HepG2 (cell line): ENCODE measurements around the gene ADCY6. TPM values are rescaled to one million over a fixed set of nuclear protein-coding genes. Genes with fewer than 3 reads are reported as not detected.
A peak's percentile ranks its signal among the peaks of the same experiment; 100 is the strongest.

ENCODE experiments used
- ARID4A ChIP-seq: sonication (generic); formaldehyde crosslinking; IDR thresholded peaks from 2 replicates; pipeline ENCODE4 v1.5.0; 2020; ENCODE audit warnings: mild to moderate bottlenecking, missing genetic modification reagents, borderline replicate concordance
- CEBPB ChIP-seq: IDR thresholded peaks from 2 replicates; pipeline ENCODE4 v1.6.1; 2011; ENCODE audit warnings: low read depth, low read length, improper control_type of control experiment, borderline replicate concordance
- DBP ChIP-seq: sonication (generic); formaldehyde crosslinking; IDR thresholded peaks from 2 replicates; pipeline ENCODE4 v1.4.0; 2020; ENCODE audit warnings: missing genetic modification reagents; ENCODE audit errors: not compliant biosample characterization
- EED ChIP-seq: sonication (generic); formaldehyde crosslinking; IDR thresholded peaks from 2 replicates; pipeline ENCODE4 v1.5.0; 2020; ENCODE audit warnings: mild to moderate bottlenecking, missing genetic modification reagents
- ETV6 ChIP-seq: sonication (generic); formaldehyde crosslinking; conservative IDR thresholded peaks from 2 replicates; pipeline ENCODE4 v1.4.0; 2020; ENCODE audit warnings: missing genetic modification reagents
- FOXA3 ChIP-seq: IDR thresholded peaks from 2 replicates; pipeline ENCODE4 v1.6.1; 2016; ENCODE audit warnings: missing genetic modification reagents, missing compliant biosample characterization
- GPN1 ChIP-seq: sonication (generic); formaldehyde crosslinking; IDR thresholded peaks from 2 replicates; pipeline ENCODE4 v1.5.1; 2020; ENCODE audit warnings: missing genetic modification reagents, borderline replicate concordance
- HOXD1 ChIP-seq: sonication (generic); formaldehyde crosslinking; IDR thresholded peaks from 2 replicates; pipeline ENCODE4 v1.5.0; 2020; ENCODE audit warnings: missing genetic modification reagents
- PPARG ChIP-seq: conservative IDR thresholded peaks from 2 replicates; pipeline ENCODE4 v1.6.1; 2016; ENCODE audit warnings: missing biosample characterization, missing genetic modification reagents
- SOX13 ChIP-seq, 3 experiments: fragments of 450-650 bp in 1 of 3; sonication (generic) in 1 of 3; formaldehyde crosslinking in 1 of 3; IDR thresholded peaks in 2 of 3; conservative IDR thresholded peaks in 1 of 3; 2 replicates each; pipeline versions ENCODE4 v1.5.0 to v1.6.1; 2016 to 2020; ENCODE audit warnings: antibody characterized with exemption in 1 of 3, mild to moderate bottlenecking in 1 of 3, missing compliant biosample characterization in 1 of 3, missing genetic modification reagents in 1 of 3, moderate library complexity in 1 of 3
- ZBTB38 ChIP-seq: sonication (generic); formaldehyde crosslinking; IDR thresholded peaks from 2 replicates; pipeline ENCODE4 v1.5.1; 2020; ENCODE audit warnings: mild to moderate bottlenecking, missing genetic modification reagents
- ZFP82 ChIP-seq: sonication (generic); formaldehyde crosslinking; IDR thresholded peaks from 2 replicates; pipeline ENCODE4 v1.5.1; 2020; ENCODE audit warnings: mild to moderate bottlenecking, missing genetic modification reagents, borderline replicate concordance
- ZNF446 ChIP-seq: sonication (generic); formaldehyde crosslinking; IDR thresholded peaks from 2 replicates; pipeline ENCODE4 v1.5.0; 2020; ENCODE audit warnings: mild to moderate bottlenecking, missing genetic modification reagents
- ZNF562 ChIP-seq: sonication (generic); formaldehyde crosslinking; IDR thresholded peaks from 2 replicates; pipeline ENCODE4 v1.8.0; 2022; ENCODE audit warnings: missing genetic modification reagents, borderline replicate concordance
- ZNF792 ChIP-seq: IDR thresholded peaks from 2 replicates; pipeline ENCODE4 v1.6.1; 2016
- ZNF839 ChIP-seq: sonication (generic); formaldehyde crosslinking; IDR thresholded peaks from 2 replicates; pipeline ENCODE4 v1.4.0; 2020; ENCODE audit warnings: missing genetic modification reagents, mild to moderate bottlenecking, borderline replicate concordance
- polyA plus RNA-seq, 8 experiments: library from polyadenylated mRNA; depleted of rRNA in 3 of 8; stranded (reverse) in 7 of 8; unstranded in 1 of 8; fragments of >200 nt; fragmentation: Illumina TruSeq in 4 of 8; extraction: Trizol in 4 of 8; gene quantifications; 2 replicates each; pipeline versions ENCODE4 v1.2.1 to v1.2.3, GENCODE V29; 2011 to 2016; ENCODE audit warnings: low read depth in 4 of 8, missing spikeins in 1 of 8, mixed read lengths in 1 of 8; ENCODE audit not compliant: insufficient read depth in 1 of 8
- total RNA-seq, 5 experiments: library from RNA; depleted of rRNA; stranded (reverse); fragments of >200 nt; fragmentation: Illumina TruSeq; extraction: Trizol; gene quantifications; 2 replicates each; pipeline ENCODE4 v1.2.3, GENCODE V29; 2016; ENCODE audit warnings: low read depth in 1 of 5
- TF ChIP-seq, protein P1 (sequence below): sonication (generic); formaldehyde crosslinking; IDR thresholded peaks from 2 replicates; pipeline ENCODE4 v1.5.1; 2020; ENCODE audit warnings: mild to moderate bottlenecking, missing genetic modification reagents, borderline replicate concordance
- TF ChIP-seq, protein P2 (sequence below): sonication (generic); formaldehyde crosslinking; IDR thresholded peaks from 2 replicates; pipeline ENCODE4 v1.5.1; 2020; ENCODE audit warnings: missing genetic modification reagents, mild to moderate bottlenecking, borderline replicate concordance

The ADCY6 gene
- total and polyA plus RNA-seq, 2 of the 13 experiments (the other 11 are each of a cell fraction or from before 2014, with no cell fraction given) = 10.6 to 11.8 TPM

DNA sequence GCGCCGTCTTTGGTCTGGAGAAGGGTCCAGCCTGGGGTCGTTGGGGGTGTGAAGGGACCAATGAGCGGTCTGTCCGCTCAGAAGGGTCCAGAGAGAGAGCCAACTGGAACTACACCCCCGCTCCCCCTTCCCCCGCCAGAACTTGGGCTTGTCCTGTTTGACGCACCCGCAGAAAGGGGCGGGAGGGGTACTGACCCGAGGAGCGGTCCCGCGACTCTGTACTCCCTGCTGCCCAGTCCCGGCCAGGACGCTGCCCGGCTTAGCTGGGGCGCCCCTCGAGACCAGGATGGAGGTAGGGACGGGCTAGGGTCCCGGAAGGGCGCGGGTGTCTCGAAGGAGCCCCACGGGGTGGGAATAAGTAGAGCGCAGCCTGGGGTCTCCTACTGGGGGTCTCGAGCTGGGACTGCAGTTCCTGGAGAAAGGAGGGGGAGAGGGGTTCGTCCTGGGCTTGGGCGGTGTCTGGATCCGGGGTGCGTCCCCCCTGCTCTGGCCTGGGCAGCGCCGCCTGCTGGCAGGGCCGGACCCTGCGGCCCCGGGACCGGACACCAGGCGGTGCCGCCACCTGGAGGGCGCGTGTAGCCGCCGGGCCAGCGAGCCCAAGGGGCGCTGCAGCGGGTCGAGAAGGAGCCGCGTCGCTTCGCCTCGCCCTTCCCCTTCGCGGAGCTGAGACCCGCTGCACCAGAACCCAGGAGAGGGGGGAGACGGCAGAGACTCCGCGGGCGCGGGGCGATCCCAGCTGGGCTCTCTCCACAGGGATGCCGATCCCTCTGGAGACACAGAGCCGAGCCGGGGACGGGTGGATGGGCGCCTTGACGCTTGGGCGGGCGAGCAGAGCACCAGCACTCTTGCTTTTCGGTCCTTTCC is 25.6 kb upstream of the ADCY6 start (continued):
- TF ChIP-seq, protein P1, sequence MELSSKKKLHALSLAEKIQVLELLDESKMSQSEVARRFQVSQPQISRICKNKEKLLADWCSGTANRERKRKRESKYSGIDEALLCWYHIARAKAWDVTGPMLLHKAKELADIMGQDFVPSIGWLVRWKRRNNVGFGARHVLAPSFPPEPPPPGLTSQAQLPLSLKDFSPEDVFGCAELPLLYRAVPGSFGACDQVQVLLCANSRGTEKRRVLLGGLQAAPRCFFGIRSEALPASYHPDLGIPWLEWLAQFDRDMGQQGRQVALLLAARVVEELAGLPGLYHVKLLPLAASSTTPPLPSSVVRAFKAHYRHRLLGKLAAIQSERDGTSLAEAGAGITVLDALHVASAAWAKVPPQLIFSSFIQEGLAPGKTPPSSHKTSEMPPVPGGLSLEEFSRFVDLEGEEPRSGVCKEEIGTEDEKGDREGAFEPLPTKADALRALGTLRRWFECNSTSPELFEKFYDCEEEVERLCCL = no peak
- no peak for TF ChIP-seq EED (CRISPR knock-in tag)
- no peak for TF ChIP-seq ZNF562 (CRISPR knock-in tag)
- 0 out of 2 replicates have a peak, but pooled peaks have one; percentile 31 for TF ChIP-seq HOXD1 (CRISPR knock-in tag)
- no peak for TF ChIP-seq DBP (CRISPR knock-in tag)
- TF ChIP-seq ZBTB38 (CRISPR knock-in tag) = 0 out of 2 replicates have a peak, but pooled peaks have one; percentile 15
- no peak for TF ChIP-seq GPN1 (CRISPR knock-in tag)
- no peak; the same call in 1 of the 2 replicates for TF ChIP-seq PPARG
- TF ChIP-seq ZNF446 (CRISPR knock-in tag) = no peak
- TF ChIP-seq ZFP82 (CRISPR knock-in tag) = no peak
- TF ChIP-seq ZNF839 (CRISPR knock-in tag) = peak; percentile 85; the same call in 1 of the 2 replicates
- peak; percentile 38; the same call in 1 of the 2 replicates for TF ChIP-seq FOXA3
- TF ChIP-seq, protein P2, sequence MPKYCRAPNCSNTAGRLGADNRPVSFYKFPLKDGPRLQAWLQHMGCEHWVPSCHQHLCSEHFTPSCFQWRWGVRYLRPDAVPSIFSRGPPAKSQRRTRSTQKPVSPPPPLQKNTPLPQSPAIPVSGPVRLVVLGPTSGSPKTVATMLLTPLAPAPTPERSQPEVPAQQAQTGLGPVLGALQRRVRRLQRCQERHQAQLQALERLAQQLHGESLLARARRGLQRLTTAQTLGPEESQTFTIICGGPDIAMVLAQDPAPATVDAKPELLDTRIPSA = 0 out of 2 replicates have a peak, but pooled peaks have one; percentile 21
- no peak for TF ChIP-seq CEBPB
- TF ChIP-seq SOX13 (IDR thresholded peaks at IDR 0.05) = no peak
- peak in 1 of 2 experiments; percentile 28; a peak in 1 of 4 replicates for TF ChIP-seq SOX13 (CRISPR knock-in tag; conservative IDR thresholded peaks at IDR 0.05 in 1 of 2, IDR thresholded peaks at IDR 0.05 in 1 of 2)
- TF ChIP-seq ARID4A (CRISPR knock-in tag) = peak; percentile 25; the same call in 1 of the 2 replicates
- peak; percentile 46; the same call in 1 of the 2 replicates for TF ChIP-seq ZNF792 (CRISPR knock-in tag)
- 0 out of 2 replicates have a peak, but pooled peaks have one; percentile 69 for TF ChIP-seq ETV6 (CRISPR knock-in tag)
